H1 (cell line): ENCODE measurements around the gene CCDC178. TPM values are rescaled to one million over a fixed set of nuclear protein-coding genes. Genes with fewer than 3 reads are reported as not detected.

Source experiments
- CBX5 ChIP-seq: fragments of 300-800, 300-1000 bp; sonication (generic); IDR thresholded peaks from 2 replicates; pipeline ENCODE4 v1.7.1; 2016; ENCODE audit warnings: antibody characterized with exemption, low read length, low read depth
- CEBPB ChIP-seq: IDR thresholded peaks from 2 replicates; pipeline ENCODE4 v1.6.1; 2012; ENCODE audit warnings: low read depth, low read length
- GTF2F1 ChIP-seq: IDR thresholded peaks from 2 replicates; pipeline ENCODE4 v1.6.1; 2012; ENCODE audit warnings: low read depth, low read length, improper control_type of control experiment, borderline replicate concordance
- HDAC2 ChIP-seq, 2 experiments: fragments of 300-600 bp in 1 of 2; sonication (generic) in 1 of 2; IDR thresholded peaks; 2 replicates each; pipeline ENCODE4 v1.6.1; 2011 to 2012; ENCODE audit warnings: low read depth in 2 of 2, low read length in 2 of 2, mild to moderate bottlenecking in 2 of 2, moderate library complexity in 2 of 2, borderline replicate concordance in 1 of 2, inconsistent platforms in 1 of 2
- KDM5A ChIP-seq: fragments of 200-600 bp; IDR thresholded peaks from 2 replicates; pipeline ENCODE4 v1.7.1; 2012; ENCODE audit warnings: mild to moderate bottlenecking, low read length, inconsistent platforms, mixed read lengths
- SP4 ChIP-seq: IDR thresholded peaks from 2 replicates; pipeline ENCODE4 v1.6.1; 2012; ENCODE audit warnings: low read length, inconsistent platforms
- TCF12 ChIP-seq: IDR thresholded peaks from 2 replicates; pipeline ENCODE4 v1.6.1; 2011; ENCODE audit warnings: low read depth, mild to moderate bottlenecking, low read length
- TEAD4 ChIP-seq: IDR thresholded peaks from 2 replicates; pipeline ENCODE4 v1.6.1; 2012; ENCODE audit warnings: low read depth, low read length, inconsistent platforms, mixed read lengths
- USF2 ChIP-seq: IDR thresholded peaks from 2 replicates; pipeline ENCODE4 v1.6.1; 2011; ENCODE audit warnings: low read length, improper control_type of control experiment
- polyA plus RNA-seq, 7 experiments: library from polyadenylated mRNA; depleted of rRNA in 3 of 7; stranded (reverse) in 5 of 7; unstranded in 2 of 7; fragments of >200 nt in 5 of 7; fragments of 200-250 nt in 2 of 7; gene quantifications; 1 replicate in 5 of 7; 2 replicates in 1 of 7; 4 replicates in 1 of 7; pipeline versions ENCODE4 v1.2.1 to v1.2.3, GENCODE V29; 2011 to 2013; ENCODE audit warnings: missing spikeins in 2 of 7, mixed read lengths in 2 of 7
- total RNA-seq: library from RNA; stranded (reverse); fragmentation: NEBNext Ultra II Directional; extraction: Animal tissue kit (Norgen Biotek cat#: 25700); gene quantifications from 2 replicates; pipeline ENCODE4 v1.2.1, GENCODE V29; 2021
- TF ChIP-seq, protein P1 (sequence below): fragments of 300-600 bp; sonication (generic); IDR thresholded peaks from 2 replicates; pipeline ENCODE4 v1.7.1; 2012; ENCODE audit warnings: low read length, moderate library complexity, mild to moderate bottlenecking, inconsistent platforms; ENCODE audit not compliant: insufficient replicate concordance

The CCDC178 gene
- total and polyA plus RNA-seq, 2 of the 8 experiments (the other 6 are each of a cell fraction or from before 2014, with no cell fraction given), result not detected

DNA sequence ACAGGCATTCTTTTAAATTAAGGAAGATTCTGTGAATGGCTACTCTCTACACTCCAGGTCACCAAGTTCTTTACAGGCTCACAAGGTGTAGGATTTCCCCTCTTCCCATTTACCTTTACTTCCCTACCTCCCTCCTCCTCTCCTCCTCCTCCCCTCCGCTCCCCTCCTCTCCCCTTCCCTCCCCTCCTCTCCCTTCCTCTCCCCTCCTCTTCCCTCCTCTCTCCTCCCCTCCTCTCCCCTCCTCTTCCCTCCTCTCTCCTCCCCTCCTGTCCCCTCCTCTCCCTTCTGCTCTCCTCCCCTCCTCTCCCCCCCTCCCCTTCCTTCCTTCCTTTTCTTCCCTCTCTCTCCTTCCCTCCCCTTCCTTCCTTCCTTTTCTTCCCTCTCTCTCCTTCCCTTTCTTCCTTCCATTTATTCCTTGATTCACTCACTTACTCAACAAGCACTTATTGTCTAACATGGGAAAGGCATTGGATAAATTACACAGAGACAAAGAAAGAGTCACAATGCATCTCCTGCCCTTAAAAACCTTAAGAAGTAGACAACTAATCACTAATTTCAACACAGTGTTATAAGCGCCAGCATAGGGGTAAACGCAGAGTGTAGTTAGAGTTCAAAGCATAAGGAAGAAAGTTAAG is 152.3 kb downstream of the CCDC178 start (continued):
- TF ChIP-seq, protein P1, sequence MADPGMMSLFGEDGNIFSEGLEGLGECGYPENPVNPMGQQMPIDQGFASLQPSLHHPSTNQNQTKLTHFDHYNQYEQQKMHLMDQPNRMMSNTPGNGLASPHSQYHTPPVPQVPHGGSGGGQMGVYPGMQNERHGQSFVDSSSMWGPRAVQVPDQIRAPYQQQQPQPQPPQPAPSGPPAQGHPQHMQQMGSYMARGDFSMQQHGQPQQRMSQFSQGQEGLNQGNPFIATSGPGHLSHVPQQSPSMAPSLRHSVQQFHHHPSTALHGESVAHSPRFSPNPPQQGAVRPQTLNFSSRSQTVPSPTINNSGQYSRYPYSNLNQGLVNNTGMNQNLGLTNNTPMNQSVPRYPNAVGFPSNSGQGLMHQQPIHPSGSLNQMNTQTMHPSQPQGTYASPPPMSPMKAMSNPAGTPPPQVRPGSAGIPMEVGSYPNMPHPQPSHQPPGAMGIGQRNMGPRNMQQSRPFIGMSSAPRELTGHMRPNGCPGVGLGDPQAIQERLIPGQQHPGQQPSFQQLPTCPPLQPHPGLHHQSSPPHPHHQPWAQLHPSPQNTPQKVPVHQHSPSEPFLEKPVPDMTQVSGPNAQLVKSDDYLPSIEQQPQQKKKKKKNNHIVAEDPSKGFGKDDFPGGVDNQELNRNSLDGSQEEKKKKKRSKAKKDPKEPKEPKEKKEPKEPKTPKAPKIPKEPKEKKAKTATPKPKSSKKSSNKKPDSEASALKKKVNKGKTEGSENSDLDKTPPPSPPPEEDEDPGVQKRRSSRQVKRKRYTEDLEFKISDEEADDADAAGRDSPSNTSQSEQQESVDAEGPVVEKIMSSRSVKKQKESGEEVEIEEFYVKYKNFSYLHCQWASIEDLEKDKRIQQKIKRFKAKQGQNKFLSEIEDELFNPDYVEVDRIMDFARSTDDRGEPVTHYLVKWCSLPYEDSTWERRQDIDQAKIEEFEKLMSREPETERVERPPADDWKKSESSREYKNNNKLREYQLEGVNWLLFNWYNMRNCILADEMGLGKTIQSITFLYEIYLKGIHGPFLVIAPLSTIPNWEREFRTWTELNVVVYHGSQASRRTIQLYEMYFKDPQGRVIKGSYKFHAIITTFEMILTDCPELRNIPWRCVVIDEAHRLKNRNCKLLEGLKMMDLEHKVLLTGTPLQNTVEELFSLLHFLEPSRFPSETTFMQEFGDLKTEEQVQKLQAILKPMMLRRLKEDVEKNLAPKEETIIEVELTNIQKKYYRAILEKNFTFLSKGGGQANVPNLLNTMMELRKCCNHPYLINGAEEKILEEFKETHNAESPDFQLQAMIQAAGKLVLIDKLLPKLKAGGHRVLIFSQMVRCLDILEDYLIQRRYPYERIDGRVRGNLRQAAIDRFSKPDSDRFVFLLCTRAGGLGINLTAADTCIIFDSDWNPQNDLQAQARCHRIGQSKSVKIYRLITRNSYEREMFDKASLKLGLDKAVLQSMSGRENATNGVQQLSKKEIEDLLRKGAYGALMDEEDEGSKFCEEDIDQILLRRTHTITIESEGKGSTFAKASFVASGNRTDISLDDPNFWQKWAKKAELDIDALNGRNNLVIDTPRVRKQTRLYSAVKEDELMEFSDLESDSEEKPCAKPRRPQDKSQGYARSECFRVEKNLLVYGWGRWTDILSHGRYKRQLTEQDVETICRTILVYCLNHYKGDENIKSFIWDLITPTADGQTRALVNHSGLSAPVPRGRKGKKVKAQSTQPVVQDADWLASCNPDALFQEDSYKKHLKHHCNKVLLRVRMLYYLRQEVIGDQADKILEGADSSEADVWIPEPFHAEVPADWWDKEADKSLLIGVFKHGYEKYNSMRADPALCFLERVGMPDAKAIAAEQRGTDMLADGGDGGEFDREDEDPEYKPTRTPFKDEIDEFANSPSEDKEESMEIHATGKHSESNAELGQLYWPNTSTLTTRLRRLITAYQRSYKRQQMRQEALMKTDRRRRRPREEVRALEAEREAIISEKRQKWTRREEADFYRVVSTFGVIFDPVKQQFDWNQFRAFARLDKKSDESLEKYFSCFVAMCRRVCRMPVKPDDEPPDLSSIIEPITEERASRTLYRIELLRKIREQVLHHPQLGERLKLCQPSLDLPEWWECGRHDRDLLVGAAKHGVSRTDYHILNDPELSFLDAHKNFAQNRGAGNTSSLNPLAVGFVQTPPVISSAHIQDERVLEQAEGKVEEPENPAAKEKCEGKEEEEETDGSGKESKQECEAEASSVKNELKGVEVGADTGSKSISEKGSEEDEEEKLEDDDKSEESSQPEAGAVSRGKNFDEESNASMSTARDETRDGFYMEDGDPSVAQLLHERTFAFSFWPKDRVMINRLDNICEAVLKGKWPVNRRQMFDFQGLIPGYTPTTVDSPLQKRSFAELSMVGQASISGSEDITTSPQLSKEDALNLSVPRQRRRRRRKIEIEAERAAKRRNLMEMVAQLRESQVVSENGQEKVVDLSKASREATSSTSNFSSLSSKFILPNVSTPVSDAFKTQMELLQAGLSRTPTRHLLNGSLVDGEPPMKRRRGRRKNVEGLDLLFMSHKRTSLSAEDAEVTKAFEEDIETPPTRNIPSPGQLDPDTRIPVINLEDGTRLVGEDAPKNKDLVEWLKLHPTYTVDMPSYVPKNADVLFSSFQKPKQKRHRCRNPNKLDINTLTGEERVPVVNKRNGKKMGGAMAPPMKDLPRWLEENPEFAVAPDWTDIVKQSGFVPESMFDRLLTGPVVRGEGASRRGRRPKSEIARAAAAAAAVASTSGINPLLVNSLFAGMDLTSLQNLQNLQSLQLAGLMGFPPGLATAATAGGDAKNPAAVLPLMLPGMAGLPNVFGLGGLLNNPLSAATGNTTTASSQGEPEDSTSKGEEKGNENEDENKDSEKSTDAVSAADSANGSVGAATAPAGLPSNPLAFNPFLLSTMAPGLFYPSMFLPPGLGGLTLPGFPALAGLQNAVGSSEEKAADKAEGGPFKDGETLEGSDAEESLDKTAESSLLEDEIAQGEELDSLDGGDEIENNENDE, result no peak
- no peak for TF ChIP-seq TCF12
- no peak for TF ChIP-seq KDM5A
- TF ChIP-seq CEBPB, result no peak
- TF ChIP-seq HDAC2 (IDR thresholded peaks at IDR 0.05; ENCODE audit: borderline replicate concordance in 1 of 2, low read depth in 2 of 2, low read length in 2 of 2), result no peak
- TF ChIP-seq SP4, result no peak
- no peak for TF ChIP-seq USF2
- TF ChIP-seq TEAD4, result no peak
- no peak for TF ChIP-seq CBX5
- no peak for TF ChIP-seq GTF2F1
